GM12891 (cell line): ENCODE measurements around the gene SHB.

Source experiments
- POLR2A ChIP-seq: IDR thresholded peaks from 2 replicates; pipeline ENCODE4 v1.6.1; 2011; ENCODE audit warnings: low read depth, low read length, control low read depth
- POLR2AphosphoS5 ChIP-seq: IDR thresholded peaks from 2 replicates; pipeline ENCODE4 v1.6.1; 2011; ENCODE audit warnings: low read depth, low read length, control low read depth
- SPI1 ChIP-seq: IDR thresholded peaks from 2 replicates; pipeline ENCODE4 v1.6.1; 2011; ENCODE audit warnings: low read depth, low read length, control low read depth
- TAF1 ChIP-seq: IDR thresholded peaks from 2 replicates; pipeline ENCODE4 v1.6.1; 2011; ENCODE audit warnings: low read depth, low read length, control low read depth

GRCh38 chr9:37928552-37929430, 140.2 kb downstream of the SHB start:
- TF ChIP-seq POLR2A (no peak), POLR2AphosphoS5 (no peak), SPI1 (no peak), TAF1 (no peak)
